GM21423 (cell line): ENCODE data around the gene PTPN14.
"Not testable (repeated sequence)": the region's sequence is repeated elsewhere in the genome, so short reads cannot be mapped to it uniquely, and the experiment has no call there.

Experiments used
- ATAC-seq: cut with Tn5 transposase; IDR thresholded peaks from one replicate; pipeline ENCODE4 v1.9.1; 2021; ENCODE audit warnings: mild to moderate bottlenecking, moderate library complexity; ENCODE audit not compliant: unreplicated experiment

The PTPN14 gene

DNA sequence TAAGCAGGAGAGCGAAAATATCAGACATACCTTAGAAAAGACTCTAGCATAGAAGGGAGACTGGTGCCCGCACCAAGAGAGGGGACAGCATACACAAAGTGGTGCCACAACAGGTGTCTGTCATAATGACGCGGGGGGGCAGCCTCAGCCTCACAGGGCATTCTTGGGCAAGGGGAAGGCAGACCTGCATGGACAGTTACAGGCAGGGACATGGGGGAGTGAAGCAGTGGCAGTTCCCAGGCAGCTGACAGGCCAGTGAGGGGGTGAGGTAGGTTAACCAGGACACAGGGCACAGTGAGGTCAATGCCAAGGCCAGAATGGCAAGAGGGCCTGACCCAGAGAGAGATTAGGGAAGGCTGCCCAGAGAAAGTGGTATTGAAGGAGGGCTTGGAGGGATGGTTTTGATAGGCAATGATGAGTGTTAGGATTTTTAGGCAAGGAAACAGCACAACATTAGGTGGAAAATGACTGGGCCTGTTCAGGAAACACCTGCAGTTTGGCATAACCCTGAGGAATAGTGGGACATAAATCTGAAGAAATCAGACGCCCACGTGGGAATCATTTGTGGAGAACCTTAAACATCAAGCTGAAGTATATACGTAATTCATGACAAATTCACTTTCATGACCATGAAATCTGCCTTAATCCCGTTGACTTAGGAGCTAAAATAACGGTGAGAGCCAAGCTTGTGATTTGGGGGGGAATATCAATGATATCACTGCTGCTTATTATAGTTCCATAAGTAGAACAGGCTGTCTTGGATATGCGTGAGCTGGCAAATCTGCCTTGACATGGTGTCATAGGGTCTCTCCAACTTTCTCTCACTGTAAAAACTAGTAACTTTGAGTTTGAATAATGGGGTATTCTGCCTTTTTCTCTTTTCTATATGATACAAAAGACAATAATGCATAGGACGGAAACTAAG, 8.9 kb downstream of the PTPN14 start:
- ATAC-seq, result no peak

DNA sequence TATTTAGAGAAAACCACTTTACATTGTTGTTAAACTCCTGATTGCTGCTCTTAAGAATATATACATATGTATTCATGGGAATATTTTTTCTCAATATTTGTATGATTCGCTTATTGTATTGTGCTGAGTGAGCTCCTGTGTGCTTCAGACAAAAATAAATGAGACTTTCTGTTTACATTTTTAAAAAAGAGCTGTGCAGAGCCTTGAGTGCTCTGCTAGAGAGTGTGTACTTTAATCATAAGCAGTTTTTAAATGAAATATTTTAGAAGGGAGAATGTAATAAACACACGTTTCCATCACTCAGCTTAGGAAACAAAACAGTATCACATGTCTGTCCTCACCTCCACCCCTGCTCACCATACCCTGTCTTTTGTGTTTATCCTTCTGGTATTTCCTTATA, 9.7 kb downstream of the PTPN14 start:
- ATAC-seq, result no peak

DNA sequence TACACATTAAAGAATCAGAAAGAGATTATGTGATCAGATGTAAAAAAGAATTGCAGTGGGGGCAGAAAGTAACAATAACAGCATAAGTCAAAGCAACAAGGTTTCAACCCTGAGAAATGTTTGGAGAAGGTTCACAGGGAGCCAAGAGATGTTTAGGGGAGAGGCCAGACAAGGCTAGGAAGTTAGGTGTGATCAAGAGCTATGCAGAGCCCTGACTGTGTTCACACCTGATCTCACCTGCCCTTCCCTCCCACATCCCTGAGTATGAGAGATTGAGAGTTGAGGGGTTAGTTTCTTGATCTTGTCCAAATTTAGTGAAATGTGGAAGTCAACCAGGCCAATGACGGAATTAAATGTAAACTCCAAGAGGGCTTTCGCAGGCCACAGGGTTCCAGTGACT, 10.2 kb downstream of the PTPN14 start:
- no peak for ATAC-seq

DNA sequence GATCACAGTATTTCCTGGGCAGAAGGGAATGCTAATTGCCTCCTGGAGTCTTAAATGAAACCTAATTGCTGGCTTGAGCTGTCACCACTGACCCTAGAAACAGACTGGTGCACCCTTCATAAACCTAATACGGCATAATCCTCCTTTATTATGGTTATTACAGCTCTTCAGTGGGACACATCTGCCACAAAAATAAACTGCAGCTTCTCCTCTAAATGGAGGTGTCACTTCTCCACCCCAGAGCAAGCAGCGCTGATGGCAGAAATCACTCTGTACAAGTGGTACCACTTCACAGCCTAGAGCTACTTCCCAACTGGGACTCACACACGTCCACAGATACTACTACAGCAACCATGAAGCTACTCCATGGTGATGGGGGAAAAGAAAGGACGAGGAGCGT, 11.1 kb downstream of the PTPN14 start:
- no peak for ATAC-seq

DNA sequence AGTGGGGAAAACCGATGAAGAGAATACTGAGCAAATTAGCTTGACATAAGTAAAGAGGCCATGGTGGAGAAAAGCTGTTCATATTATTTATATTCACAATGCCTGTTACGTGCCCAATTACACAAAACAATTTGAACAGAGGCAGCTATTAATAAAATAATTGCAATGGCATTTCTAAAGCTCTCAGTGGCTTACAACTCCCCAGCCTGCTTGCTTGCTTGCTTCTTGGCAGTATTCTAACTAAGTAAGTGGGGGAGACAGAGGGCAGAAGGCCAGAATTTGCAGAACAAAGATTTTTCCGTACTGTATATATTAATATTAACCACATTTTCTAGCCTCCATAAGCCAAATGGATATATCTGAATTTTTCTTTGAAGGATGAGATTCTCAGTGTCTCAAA, 12.9 kb downstream of the PTPN14 start:
- no peak for ATAC-seq

DNA sequence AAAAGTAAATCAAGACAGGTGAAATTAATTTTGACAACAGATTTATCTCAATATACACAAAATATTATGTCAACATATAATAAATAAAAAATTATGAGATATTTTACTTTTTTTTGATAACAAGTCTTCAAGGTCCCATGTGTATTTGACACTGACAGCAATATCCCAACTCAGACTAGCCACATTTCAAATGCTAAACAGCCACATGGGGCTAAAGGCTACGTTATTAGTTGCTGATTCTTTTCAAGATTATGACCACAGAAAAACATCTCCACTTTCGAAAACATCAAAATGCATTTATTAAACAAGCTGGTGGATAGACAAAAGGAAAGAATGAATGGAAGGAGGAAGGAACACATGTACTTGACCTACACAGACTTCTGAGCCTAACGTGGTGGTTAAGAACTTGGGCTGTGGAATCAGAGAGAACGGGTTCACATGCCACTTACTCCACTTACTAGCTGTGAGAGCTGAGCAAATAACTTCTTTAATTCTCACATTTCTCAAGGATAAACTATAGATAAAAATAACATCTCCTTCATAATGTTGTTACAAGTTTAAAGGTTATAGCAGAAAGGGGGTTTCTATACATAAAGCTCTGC, 13.4 kb downstream of the PTPN14 start:
- ATAC-seq, result no peak

DNA sequence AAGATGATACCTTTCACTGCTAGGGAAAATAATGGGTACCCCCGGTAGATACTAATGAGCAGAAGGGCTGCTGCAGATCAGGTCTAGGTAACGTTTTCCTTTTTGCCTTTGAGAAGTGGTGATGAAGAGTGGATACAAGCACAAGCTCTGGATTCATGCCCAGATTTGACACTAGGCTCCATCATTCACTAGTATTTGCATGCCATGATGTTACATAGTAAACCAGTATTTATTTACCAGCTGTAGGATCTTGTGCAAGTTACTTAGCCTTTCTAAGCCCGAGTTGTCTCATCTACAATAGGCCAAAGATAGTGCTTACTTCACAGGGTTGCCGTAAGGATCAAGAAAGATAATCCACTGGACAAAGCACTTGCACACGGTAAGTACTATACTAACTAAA, 14.2 kb downstream of the PTPN14 start:
- ATAC-seq, result no peak

DNA sequence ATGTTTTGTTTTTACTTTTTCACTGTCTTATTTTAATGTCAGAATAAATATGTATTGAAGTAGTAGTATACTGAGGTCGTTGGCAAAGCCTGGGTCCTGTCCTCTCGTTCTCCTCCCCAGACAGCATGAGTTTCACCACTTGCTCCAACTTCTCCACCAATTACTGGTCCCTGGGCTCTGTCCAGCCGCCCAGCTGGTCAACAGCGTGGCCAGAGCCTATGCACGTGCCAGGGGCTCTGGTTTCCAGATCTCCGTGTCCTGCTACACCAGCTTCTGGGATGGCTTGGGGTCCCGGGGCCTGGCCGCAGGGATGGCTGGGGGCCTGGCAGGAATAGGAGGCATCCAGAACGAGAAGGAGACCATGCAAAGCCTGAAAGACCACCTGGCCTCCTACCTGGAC, 19.3 kb downstream of the PTPN14 start:
- ATAC-seq, result no peak

DNA sequence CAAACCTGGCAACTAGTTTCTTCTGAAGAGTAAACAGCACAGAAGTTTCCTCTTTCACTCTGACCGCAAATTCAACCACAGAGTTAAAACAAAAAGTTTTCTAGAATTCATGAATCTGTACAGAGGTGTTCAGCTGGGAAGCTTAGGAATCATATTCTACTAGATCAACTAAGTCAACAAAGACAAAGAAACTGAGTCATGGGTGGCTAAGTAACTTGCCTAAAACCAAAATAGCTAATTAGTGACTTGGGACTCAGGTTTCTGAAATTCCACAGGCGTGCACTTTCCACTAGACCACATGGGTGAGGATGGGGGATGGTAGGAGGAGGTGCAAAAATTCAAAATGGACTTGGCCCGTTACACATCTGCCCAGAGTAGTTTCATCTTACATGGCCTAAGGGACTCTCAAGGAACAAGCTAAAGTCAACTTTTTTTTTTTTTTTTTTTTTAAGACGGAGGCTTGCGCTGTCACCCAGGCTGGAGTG, 25.8 kb downstream of the PTPN14 start:
- no peak for ATAC-seq

DNA sequence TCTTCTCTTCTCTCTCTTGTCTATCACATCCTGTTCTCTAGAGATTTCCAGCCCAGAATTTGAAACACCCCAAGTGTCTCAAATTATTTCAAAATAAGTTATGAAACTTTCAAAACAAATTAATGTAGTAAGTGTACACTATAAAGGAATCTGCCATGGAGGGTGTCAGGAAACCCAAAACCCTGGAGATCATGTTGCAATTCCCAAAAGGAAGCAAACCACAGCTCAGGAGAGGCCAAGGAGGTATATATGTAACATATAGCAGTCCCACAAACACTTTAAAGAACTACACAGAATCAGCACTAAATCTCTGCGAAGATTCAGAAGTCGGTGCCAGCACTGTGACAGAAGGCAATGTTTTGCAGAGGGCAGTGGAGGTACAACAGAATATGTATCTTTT, 26.6 kb downstream of the PTPN14 start:
- ATAC-seq, result no peak

DNA sequence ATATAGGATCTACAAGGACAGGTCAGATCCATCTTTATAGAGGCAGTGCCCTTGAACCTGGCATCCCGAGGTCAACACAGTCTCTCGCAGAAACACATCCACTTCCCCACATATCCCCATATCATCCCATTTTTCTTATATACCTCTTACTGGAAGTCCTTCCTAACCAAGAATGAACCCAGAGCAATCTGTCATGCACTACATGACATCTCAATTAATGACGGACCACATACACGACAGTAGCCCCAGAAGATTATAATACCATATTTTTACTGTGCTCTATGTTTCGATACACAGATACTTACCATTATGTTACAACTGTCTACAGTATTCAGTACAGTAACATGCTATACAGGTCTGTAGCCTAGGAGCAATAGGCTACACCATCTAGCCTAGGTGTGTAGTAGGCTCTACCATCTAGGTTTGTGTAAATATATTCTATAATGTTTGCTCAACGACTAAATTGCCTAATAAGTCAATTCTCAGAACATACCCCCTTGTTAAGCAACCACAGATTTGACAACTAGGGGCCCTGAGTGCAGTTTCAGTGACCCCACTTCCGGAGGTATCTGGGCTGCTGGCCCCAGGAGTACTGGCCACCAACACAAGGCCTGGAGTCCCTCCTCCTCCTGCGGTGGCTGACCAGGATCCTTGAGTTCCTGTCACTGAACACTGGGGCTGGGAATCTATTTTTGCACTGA, 28.1 kb downstream of the PTPN14 start:
- ATAC-seq, result no peak

DNA sequence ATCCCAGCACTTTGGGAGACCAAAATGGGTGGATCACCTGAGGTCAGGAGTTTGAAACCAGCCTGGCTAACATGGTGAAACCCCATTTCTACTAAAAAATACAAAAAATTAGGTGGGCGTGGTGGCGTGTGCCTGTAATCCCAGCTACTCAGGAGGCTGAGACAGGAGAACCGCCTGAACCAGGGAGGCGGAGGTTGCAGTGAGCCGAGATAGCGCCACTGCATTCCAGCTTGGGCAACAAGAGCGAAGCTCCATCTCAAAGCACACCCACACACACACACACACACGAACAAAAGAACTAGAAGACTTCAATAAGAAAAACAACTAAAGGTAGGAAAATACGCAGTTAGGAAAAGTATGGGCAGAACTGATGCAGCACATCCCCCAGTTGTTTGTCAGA, 29.9 kb downstream of the PTPN14 start:
- not testable (repeated sequence) for ATAC-seq

DNA sequence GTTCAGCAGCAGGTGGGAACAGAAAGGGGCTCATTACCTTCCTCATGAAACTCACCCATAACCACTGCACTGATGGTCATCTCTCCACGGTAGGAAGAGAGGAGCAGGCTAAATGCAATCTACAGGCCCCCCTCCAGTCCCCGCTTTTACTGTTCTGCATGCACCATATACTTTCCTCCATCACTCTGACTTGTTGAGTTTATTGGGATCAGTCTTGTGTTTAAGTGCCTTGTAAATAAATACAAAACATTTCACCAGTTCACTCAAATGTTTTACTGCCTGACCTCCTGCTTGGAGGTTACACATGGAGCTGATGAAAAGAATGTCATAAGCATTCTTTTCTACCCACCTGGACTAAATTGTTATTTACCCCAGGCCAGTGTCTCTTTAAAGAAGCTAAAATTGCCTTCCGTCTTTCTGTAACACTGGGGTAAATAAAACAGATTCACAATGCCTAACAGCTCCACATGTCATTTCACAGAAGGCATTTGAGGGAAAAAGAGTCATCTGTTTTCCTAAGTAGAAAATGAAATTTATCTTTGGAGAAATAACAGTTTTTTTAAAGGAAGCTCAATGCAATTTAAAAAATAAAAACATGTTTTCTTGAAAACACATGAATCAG, 30.7 kb downstream of the PTPN14 start:
- no peak for ATAC-seq

DNA sequence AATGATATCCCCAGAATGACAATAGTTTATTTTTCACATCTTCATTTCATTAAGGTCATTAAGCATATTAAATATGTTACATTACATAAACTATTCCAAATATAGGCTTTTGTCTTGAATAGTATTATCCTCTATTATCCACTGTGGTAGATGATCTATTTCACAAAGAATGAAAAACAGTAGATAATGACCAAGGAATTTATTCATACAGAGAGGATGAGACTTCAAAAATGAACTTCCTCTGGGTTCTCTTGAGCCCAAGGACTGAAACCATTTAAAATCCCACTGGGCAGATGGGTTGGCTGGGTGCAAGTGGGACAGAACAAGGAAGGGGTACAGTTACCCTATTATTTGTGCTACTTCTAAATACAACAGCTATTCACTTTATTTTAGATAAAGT, 33.0 kb downstream of the PTPN14 start:
- ATAC-seq, result no peak

DNA sequence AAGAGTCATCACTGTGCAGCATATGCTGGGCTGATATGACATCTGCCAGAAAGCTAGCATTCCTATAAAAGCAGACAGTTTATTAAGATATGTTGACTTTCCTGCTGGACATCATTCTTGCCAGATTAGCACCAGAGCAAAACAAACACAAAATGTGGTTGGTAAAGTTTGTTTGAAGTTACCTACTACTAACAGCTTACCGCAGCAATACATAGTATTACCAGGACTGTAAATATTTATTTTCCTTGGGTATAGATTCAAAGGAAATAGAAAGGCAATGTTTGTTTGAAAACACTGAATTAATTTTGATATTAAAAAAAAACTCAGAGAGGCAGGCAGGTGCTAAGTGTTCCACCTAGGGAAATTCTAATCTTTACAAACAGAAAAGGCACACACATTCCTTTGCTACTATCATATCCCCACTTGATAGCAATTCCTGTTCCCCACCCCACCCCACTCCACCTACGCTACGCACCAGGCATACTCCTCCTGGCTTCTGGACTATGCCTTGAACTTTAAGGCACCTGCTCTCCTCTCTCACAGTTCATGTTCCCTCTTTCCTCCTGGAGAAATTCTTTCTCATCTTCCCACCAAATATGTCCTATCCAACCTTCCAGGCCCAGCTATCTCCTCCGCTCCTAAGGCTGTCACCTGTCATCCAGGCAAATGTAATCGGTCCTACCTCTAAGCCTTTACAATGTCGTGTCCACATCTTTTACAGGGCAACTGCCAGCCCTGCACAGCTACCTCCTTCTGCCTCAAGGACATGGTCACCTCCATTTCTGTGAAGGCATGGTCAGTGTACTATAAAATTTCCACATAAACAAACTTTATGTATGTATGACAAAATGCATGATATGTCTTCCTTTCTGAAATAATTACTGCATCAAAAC, 34.7 kb downstream of the PTPN14 start:
- ATAC-seq, result no peak

DNA sequence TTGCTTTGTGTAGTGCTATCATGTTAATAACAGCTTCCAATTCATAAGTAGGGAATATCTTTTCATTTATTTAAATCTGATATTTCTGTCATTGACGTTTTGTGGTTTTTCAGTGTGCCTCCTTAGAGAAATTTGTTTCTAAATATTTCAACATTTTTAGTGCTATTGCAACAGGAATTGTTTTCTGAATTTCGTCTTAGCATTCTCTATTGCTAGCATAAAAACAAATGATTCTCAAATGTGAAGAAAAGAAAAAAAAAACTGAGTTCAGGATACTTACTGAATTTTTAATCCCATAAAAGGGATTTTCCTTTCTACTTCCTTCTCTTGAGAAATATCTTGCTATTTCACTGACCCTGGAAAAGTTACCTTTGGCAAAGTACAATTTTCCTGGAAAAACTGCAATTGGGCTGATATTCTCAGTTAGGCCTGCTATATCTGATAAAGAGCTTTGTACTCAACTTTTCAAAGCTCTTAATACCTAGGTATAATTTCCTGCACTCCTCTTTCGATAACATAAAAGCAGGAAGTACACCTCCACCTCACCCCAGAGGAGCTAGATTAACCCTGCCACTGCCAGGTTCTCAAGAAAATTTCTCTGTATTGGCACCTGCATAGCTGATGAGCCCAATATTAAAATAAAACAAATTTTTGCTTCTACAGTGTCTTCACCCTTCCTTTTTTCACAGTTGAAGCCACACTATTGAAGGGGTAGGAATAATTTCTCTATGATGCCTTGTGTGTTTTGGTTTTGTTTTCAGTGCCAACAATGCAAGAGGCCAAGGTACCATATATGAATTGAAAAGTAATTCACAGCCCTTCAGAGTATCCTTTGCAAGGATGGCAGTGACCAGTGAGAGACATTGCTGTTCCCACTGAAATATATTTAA, 35.6 kb downstream of the PTPN14 start:
- ATAC-seq, result no peak

DNA sequence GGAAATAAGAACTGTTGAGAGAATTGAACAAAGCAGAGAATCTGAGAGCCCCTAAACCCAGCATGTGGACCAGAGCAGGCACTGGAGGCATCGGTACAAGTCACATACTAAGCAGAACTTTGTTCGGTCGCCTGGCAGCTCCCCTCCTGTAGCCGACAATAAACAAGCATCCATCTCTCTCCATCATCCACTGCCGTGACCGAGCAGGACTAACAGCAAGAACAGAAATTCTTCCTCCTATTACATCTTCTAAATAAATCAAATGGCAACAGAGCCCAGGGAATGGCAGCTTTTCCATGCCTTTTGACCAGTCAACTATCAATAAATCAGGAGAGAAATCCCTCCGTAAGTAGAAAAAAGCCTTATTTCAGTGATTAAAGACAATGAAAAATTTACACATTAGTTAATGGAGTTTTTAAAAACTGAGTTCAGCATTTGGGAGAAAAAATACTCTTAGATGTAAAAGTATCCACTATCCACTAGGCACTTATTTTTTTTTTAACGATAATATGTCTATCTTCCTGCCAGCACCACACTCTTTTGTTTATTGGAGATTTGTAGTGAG, 36.5 kb downstream of the PTPN14 start:
- no peak for ATAC-seq

DNA sequence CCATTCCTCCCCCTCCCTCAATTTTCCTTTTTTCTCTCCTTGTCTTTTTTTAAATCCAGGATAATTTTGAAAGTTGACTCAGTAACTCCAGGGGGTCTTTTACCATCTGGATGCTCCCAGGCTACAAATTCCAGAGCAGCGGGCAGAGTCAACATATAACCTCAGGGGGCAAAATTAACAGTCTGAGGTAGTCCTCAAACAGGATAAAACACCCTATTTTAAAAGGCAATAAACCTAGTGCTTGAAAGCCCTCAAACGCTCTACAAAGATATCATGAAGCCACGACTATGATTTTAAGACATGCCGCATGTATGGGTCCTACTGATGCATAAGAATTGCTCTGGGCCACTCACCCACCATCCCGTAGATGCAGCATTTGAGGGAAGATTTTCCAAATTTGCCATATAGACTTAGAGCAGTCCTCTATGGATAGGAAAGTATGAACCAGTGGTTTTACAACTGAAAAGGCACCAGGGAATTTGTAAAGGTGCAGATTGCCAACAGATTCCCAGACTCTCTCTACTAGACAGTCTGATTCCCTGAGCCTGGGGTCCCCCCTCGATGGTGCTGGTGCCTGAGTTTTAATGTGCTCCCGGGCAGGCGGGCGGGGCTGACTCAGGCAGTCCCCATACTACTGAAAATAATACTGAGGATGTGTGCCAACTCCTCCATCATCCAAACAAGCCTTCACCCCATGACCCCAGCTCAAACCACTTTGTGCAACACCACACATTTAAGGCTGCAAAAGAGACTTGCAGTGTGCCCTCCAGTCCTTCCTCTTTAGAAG, 37.2 kb downstream of the PTPN14 start:
- ATAC-seq, result no peak
